Fibroblast of villous mesenchyme (primary cell): Measurements from ENCODE around the gene MTR. TPM values are rescaled to one million over a fixed set of nuclear protein-coding genes. Genes with fewer than 3 reads are reported as not detected.
A peak's percentile ranks its signal among the peaks of the same experiment; 100 is the strongest.
"Not testable (repeated sequence)": the region's sequence is repeated elsewhere in the genome, so short reads cannot be mapped to it uniquely, and the experiment has no call there.

Experiments
- DNase-seq: peaks from one replicate; pipeline ENCODE4 v3.0.0-alpha.2; 2010; ENCODE audit warnings: low read depth
- H3K4me3 ChIP-seq: 2 replicates; pipeline ENCODE4 v1.5.1; 2011; ENCODE audit warnings: low read depth, mild to moderate bottlenecking, low read length
- CTCF ChIP-seq: IDR thresholded peaks from 2 replicates; pipeline ENCODE4 v1.5.1; 2012; ENCODE audit warnings: low read depth, mild to moderate bottlenecking, low read length; ENCODE audit not compliant: insufficient read depth
- total RNA-seq: library from RNA; depleted of rRNA; stranded (reverse); fragments of >200 nt; gene quantifications from 2 replicates; pipeline ENCODE4 v1.2.3, GENCODE V29; 2012

MTR gene
- total RNA-seq, 1 donor = 34.5 TPM

GRCh38 chr1:236904892-236905741 lies 110.0 kb downstream of the MTR start:
- peak; percentile 90 for DNase-seq
- no peak for TF ChIP-seq CTCF
- H3K4me3 ChIP-seq = no peak overlapping the region

GRCh38 chr1:236907205-236907604 lies 112.1 kb downstream of the MTR start:
- H3K4me3 ChIP-seq = no peak overlapping the region

GRCh38 chr1:236908669-236909068 lies 113.6 kb downstream of the MTR start:
- no peak overlapping the region for H3K4me3 ChIP-seq
- no peak for DNase-seq
- no peak for TF ChIP-seq CTCF

More at GRCh38 chr1:236907205-236907604, 112.1 kb downstream of the MTR start:
- peak; percentile 67 for DNase-seq
- no peak for TF ChIP-seq CTCF

- not testable (repeated sequence) for H3K4me3 ChIP-seq, DNase-seq
These were observed 116.0 kb downstream of the MTR start for GRCh38 chr1:236911047-236911446.

GRCh38 chr1:236913371-236914037 lies 118.4 kb downstream of the MTR start:
- H3K4me3 ChIP-seq = no peak overlapping the region
- no peak for TF ChIP-seq CTCF
- DNase-seq = no peak

- no peak for TF ChIP-seq CTCF
- H3K4me3 ChIP-seq = no peak overlapping the region
These were observed 119.3 kb downstream of the MTR start for GRCh38 chr1:236914375-236914774.

GRCh38 chr1:236916131-236916800 lies 121.2 kb downstream of the MTR start:
- DNase-seq = peak; percentile 59
- H3K4me3 ChIP-seq = no peak overlapping the region
- no peak for TF ChIP-seq CTCF

More at GRCh38 chr1:236914375-236914774, 119.3 kb downstream of the MTR start:
- DNase-seq = no peak
